H1 (cell line): Measurements from ENCODE around the gene NLRC5.

Experiments used
- ASH2L ChIP-seq: fragments of 200-600, 300-600 bp; sonication (generic); IDR thresholded peaks from one replicate; pipeline ENCODE4 v1.7.1; 2017; ENCODE audit warnings: low read length
- ATF3 ChIP-seq: IDR thresholded peaks from 2 replicates; pipeline ENCODE4 v1.6.1; 2011; ENCODE audit warnings: low read depth, mild to moderate bottlenecking, low read length; ENCODE audit not compliant: insufficient read depth
- CEBPB ChIP-seq: IDR thresholded peaks from 2 replicates; pipeline ENCODE4 v1.6.1; 2012; ENCODE audit warnings: low read depth, low read length
- CHD1 ChIP-seq: IDR thresholded peaks from 2 replicates; pipeline ENCODE4 v1.6.1; 2012; ENCODE audit warnings: low read depth, low read length, improper control_type of control experiment
- CTCF ChIP-seq, 3 experiments: IDR thresholded peaks; 1 replicate in 2 of 3; 2 replicates in 1 of 3; pipeline versions ENCODE4 v1.5.1 to v1.6.1; 2011; ENCODE audit warnings: low read length in 3 of 3, mild to moderate bottlenecking in 3 of 3, inconsistent platforms in 2 of 3, low read depth in 1 of 3, moderate library complexity in 1 of 3; ENCODE audit not compliant: insufficient read depth in 1 of 3; ENCODE audit errors: control extremely low read depth in 1 of 3
- EP300 ChIP-seq, 2 experiments: IDR thresholded peaks; 1 replicate in 1 of 2; 2 replicates in 1 of 2; pipeline ENCODE4 v1.6.1; 2011 to 2012; ENCODE audit warnings: low read depth in 2 of 2, low read length in 2 of 2, mild to moderate bottlenecking in 2 of 2, borderline replicate concordance in 1 of 2, inconsistent platforms in 1 of 2, moderate library complexity in 1 of 2
- EZH2 ChIP-seq: fragments of 200-600 bp; sonication (generic); IDR thresholded peaks from 2 replicates; pipeline ENCODE4 v1.7.1; 2012; ENCODE audit warnings: low read depth, mild to moderate bottlenecking, moderate library complexity, low read length, inconsistent platforms; ENCODE audit not compliant: severe bottlenecking
- HDAC2 ChIP-seq, 2 experiments: fragments of 300-600 bp in 1 of 2; sonication (generic) in 1 of 2; IDR thresholded peaks; 2 replicates each; pipeline ENCODE4 v1.6.1; 2011 to 2012; ENCODE audit warnings: low read depth in 2 of 2, low read length in 2 of 2, mild to moderate bottlenecking in 2 of 2, moderate library complexity in 2 of 2, borderline replicate concordance in 1 of 2, inconsistent platforms in 1 of 2
- POLR2A ChIP-seq, 2 experiments: IDR thresholded peaks; 1 replicate in 1 of 2; 2 replicates in 1 of 2; pipeline ENCODE4 v1.6.1; 2011; ENCODE audit warnings: low read depth in 2 of 2, low read length in 2 of 2, mild to moderate bottlenecking in 2 of 2; ENCODE audit errors: control extremely low read depth in 1 of 2
- POLR2AphosphoS5 ChIP-seq: IDR thresholded peaks from 2 replicates; pipeline ENCODE4 v1.6.1; 2011; ENCODE audit warnings: low read depth, low read length
- SP1 ChIP-seq: IDR thresholded peaks from 2 replicates; pipeline ENCODE4 v1.6.1; 2011; ENCODE audit warnings: low read depth, low read length
- TBP ChIP-seq: IDR thresholded peaks from 2 replicates; pipeline ENCODE4 v1.6.1; 2011; ENCODE audit warnings: low read depth, low read length, improper control_type of control experiment
- YY1 ChIP-seq: IDR thresholded peaks from 2 replicates; pipeline ENCODE4 v1.6.1; 2011; ENCODE audit warnings: low read depth, mild to moderate bottlenecking, low read length

- no peak for TF ChIP-seq CTCF (IDR thresholded peaks at IDR 0.05; ENCODE audit: control extremely low read depth in 1 of 3, insufficient read depth in 1 of 3, low read depth in 1 of 3, low read length in 3 of 3)
- TF ChIP-seq POLR2A (IDR thresholded peaks at IDR 0.05; ENCODE audit: control extremely low read depth in 1 of 2, low read depth in 2 of 2, low read length in 2 of 2) = no peak
- no peak for TF ChIP-seq EZH2
- TF ChIP-seq CHD1 = no peak
- no peak for TF ChIP-seq ATF3
- TF ChIP-seq HDAC2 (IDR thresholded peaks at IDR 0.05; ENCODE audit: borderline replicate concordance in 1 of 2, low read depth in 2 of 2, low read length in 2 of 2) = no peak
- TF ChIP-seq CEBPB = no peak
- TF ChIP-seq SP1 = no peak
- TF ChIP-seq EP300 (IDR thresholded peaks at IDR 0.05; ENCODE audit: borderline replicate concordance in 1 of 2, low read depth in 2 of 2, low read length in 2 of 2) = no peak
- TF ChIP-seq ASH2L = no peak
- TF ChIP-seq POLR2AphosphoS5 = no peak
- no peak for TF ChIP-seq YY1
- TF ChIP-seq TBP = no peak
Measured at GRCh38 chr16:56981729-56982271, 7.6 kb upstream of the NLRC5 start.
